Upper lobe of left lung (tissue), 6 donors: ENCODE measurements around the gene NOTCH3. TPM values are rescaled to one million over a fixed set of nuclear protein-coding genes. Genes with fewer than 3 reads are reported as not detected.

Source experiments
- ATAC-seq, 2 donors: fragments of 200-7000 bp; cut with Tn5 transposase; one replicate each; pipeline ENCODE4 v1.9.1; 2022; ENCODE audit warnings: mild to moderate bottlenecking in 2 of 2, moderate library complexity in 2 of 2; ENCODE audit not compliant: low FRiP score in 2 of 2
- DNase-seq, 2 donors: peaks; one replicate each; pipeline ENCODE4 v3.0.0-alpha.2; 2019 to 2020
- H3K27ac ChIP-seq, 4 donors: fragments of 200-600 bp; sonication (generic); one replicate each; pipeline ENCODE4 v1.5.1; 2016 to 2019
- H3K27me3 ChIP-seq, 4 donors: fragments of 200-600 bp; sonication (generic); one replicate each; pipeline ENCODE4 v1.5.1; 2017 to 2019
- H3K36me3 ChIP-seq, 4 donors: fragments of 200-600 bp; sonication (generic); one replicate each; pipeline ENCODE4 v1.5.1; 2016 to 2019
- H3K4me1 ChIP-seq, 4 donors: fragments of 200-600 bp; sonication (generic); one replicate each; pipeline ENCODE4 v1.5.1; 2018 to 2019
- H3K4me3 ChIP-seq, 4 donors: fragments of 200-600 bp; sonication (generic); one replicate each; pipeline ENCODE4 v1.5.1; 2017 to 2019; ENCODE audit warnings: mild to moderate bottlenecking in 2 of 4, moderate library complexity in 1 of 4
- H3K9me3 ChIP-seq, 4 donors: fragments of 200-600 bp; sonication (generic); one replicate each; pipeline ENCODE4 v1.5.1; 2018 to 2019
- CTCF ChIP-seq, 6 experiments: fragments of 450-650 bp in 4 of 6; fragments of 200-600 bp in 2 of 6; sonication (generic) in 2 of 6; IDR thresholded peaks; one replicate each; pipeline ENCODE4 v1.5.1; 2016 to 2019; ENCODE audit warnings: antibody characterized with exemption in 6 of 6
- EP300 ChIP-seq, 4 donors: sonication (generic); formaldehyde crosslinking; IDR thresholded peaks; one replicate each; pipeline ENCODE4 v1.5.1; 2017; ENCODE audit warnings: antibody characterized with exemption in 4 of 4, control low read depth in 2 of 4
- POLR2A ChIP-seq, 4 donors: fragments of 450-650 bp; IDR thresholded peaks; one replicate each; pipeline ENCODE4 v1.5.1; 2016 to 2017; ENCODE audit warnings: antibody characterized with exemption in 4 of 4, mild to moderate bottlenecking in 2 of 4
- POLR2AphosphoS5 ChIP-seq, 2 donors: sonication (generic); formaldehyde crosslinking; IDR thresholded peaks; one replicate each; pipeline ENCODE4 v1.5.1; 2017; ENCODE audit warnings: antibody characterized with exemption in 2 of 2
- WGBS, 2 donors: methylation state at CpG; one replicate each; pipeline ENCODE4 v1.1.5; 2017 to 2018; 5-methylcytosine and 5-hydroxymethylcytosine counted together
- total RNA-seq, 6 donors: library from RNA; depleted of rRNA in 4 of 6; stranded (reverse); fragments of >200 nt in 4 of 6; gene quantifications; one replicate each; pipeline versions ENCODE4 v1.1.0 to v1.2.1, GENCODE V29; 2016 to 2021
- donor health status: DM: no; HTN: no; CAD: no; lungs with moderate emphysema.
- donor health status: DM: no; HTN: yes; CAD: no; lungs with severe emphysema.

NOTCH3 gene
- total RNA-seq, 6 donors from 2014 or later, result 23.9 to 56.6 (median 43.1) TPM

DNA sequence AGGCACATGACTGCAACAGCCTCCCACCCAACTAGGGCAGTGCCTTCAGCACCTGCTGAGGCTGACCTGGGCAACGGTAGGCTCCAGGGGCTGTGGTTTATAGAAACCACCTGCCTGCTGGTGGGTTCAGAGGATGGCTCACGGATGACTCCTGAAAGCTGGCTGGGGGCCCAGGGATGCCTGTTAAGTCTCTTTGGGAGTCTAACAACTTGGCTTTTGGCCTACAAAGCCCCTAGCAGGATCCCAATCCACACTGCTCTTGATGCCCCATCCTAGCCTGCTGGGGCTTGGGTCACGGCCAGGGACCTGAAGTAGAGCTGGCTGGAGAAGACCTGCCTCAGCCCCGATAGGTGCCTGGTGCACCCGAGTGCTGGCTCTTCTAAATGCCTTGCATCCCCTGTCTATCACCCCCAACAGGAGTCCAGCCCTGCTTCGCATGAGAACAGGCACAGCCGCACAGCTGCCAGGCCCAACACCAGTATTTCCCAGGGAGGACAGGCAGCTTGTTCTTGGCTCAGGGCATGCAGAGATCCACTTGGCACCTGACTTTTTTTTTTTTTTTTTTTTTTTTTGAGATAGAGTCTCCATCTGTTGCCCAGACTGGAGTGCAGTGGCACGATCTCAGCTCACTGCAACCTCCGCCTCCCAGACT, 40.6 kb upstream of the NOTCH3 start:
- ATAC-seq (no peak), DNase-seq (no peak)
- Histone ChIP-seq H3K4me3 (no peak overlapping the region), H3K27ac (no peak overlapping the region), H3K4me1 (peaks cover 0 to 4% (median 0%) of the 10 kb centered on the region in 4 donors), H3K27me3 (no peaks in the 10 kb centered on the region), H3K9me3 (no peaks in the 10 kb centered on the region), H3K36me3 (peaks cover 27 to 98% (median 90%) of the 10 kb centered on the region in 4 donors)
- 94 to 100% methylated on average over 6 to 9 of the region's 9 CpGs for WGBS, 2 donors
- TF ChIP-seq POLR2AphosphoS5 (IDR thresholded peaks at IDR 0.05), result no peak
- no peak for TF ChIP-seq POLR2A (IDR thresholded peaks at IDR 0.05)
- TF ChIP-seq CTCF (IDR thresholded peaks at IDR 0.05), result no peak
- TF ChIP-seq EP300 (IDR thresholded peaks at IDR 0.05), result no peak

- 93 to 100% methylated on average over 2 to 9 of the region's 9 CpGs for WGBS, 2 donors
- no peak overlapping the region for H3K4me3 ChIP-seq
- H3K9me3 ChIP-seq, result no peaks in the 10 kb centered on the region
- ATAC-seq (no peak), DNase-seq (no peak)
- H3K27me3 ChIP-seq, result no peaks in the 10 kb centered on the region
- TF ChIP-seq POLR2A (IDR thresholded peaks at IDR 0.05) (no peak), EP300 (IDR thresholded peaks at IDR 0.05) (no peak), POLR2AphosphoS5 (IDR thresholded peaks at IDR 0.05) (no peak), CTCF (IDR thresholded peaks at IDR 0.05) (no peak)
- H3K4me1 ChIP-seq, result peaks cover 0 to 9% (median 3%) of the 10 kb centered on the region in 4 donors
- H3K27ac ChIP-seq, result no peak overlapping the region
- peaks cover 27 to 98% (median 90%) of the 10 kb centered on the region in 4 donors for H3K36me3 ChIP-seq
These were observed 39.7 kb upstream of the NOTCH3 start for GRCh38 chr19:15240515-15240914.

DNA sequence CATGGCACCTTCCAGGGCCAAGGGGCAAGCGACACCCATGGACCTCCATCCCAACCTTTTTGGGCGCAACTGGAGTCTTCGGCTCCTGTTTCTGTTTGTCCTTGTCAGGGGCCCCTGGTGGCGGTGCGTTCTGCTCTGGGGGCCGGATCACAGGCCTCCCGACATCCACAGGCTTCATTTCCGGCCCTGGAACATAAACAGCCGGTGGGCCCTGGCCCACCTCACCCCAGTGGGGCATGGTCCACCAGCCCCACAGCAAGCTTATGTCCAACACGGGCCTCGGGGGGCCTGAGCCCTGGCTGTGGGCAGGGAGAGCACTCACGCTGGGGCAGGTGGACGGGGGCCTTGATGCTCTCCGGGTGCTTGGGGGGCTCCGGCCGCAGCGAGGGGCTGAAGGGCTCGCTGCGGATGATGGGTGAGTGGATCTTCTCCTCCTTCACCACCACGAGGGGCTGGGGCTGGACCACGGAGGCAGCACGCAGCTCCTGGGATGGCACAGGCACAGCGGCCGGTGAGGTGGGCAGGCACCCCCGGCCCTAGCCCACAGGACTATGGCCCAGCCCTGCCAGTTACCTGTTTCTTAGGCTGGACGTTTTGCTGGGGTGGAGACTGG, 38.6 kb upstream of the NOTCH3 start:
- Histone ChIP-seq H3K4me3 (no peak overlapping the region), H3K9me3 (no peaks in the 10 kb centered on the region), H3K27ac (no peak overlapping the region), H3K36me3 (peaks cover 27 to 89% (median 81%) of the 10 kb centered on the region in 4 donors), H3K4me1 (peaks cover 0 to 9% (median 3%) of the 10 kb centered on the region in 4 donors), H3K27me3 (no peaks in the 10 kb centered on the region)
- no peak for ATAC-seq
- no peak for DNase-seq
- WGBS, 2 donors, result 87 to 94% methylated on average over 7 to 18 of the region's 26 CpGs
- TF ChIP-seq POLR2AphosphoS5 (IDR thresholded peaks at IDR 0.05) (no peak), EP300 (IDR thresholded peaks at IDR 0.05) (no peak), POLR2A (IDR thresholded peaks at IDR 0.05) (no peak), CTCF (IDR thresholded peaks at IDR 0.05) (no peak)

GRCh38 chr19:15238639-15239155, 37.9 kb upstream of the NOTCH3 start:
- TF ChIP-seq POLR2A (IDR thresholded peaks at IDR 0.05), result no peak
- no peak for TF ChIP-seq CTCF (IDR thresholded peaks at IDR 0.05)
- TF ChIP-seq EP300 (IDR thresholded peaks at IDR 0.05), result no peak
- no peak for TF ChIP-seq POLR2AphosphoS5 (IDR thresholded peaks at IDR 0.05)
- no peak for ATAC-seq
- no peak overlapping the region for H3K4me3 ChIP-seq
- no peak for DNase-seq
- peak overlapping the region in 1 of 4 donors; percentile 14 for H3K27ac ChIP-seq
- no peaks in the 10 kb centered on the region for H3K27me3 ChIP-seq
- H3K36me3 ChIP-seq, result peaks cover 22 to 83% (median 74%) of the 10 kb centered on the region in 4 donors
- WGBS, 2 donors, result 92 to 97% methylated on average over 25 to 28 of the region's 29 CpGs
- peaks cover 0 to 9% (median 6%) of the 10 kb centered on the region in 4 donors for H3K4me1 ChIP-seq
- no peaks in the 10 kb centered on the region for H3K9me3 ChIP-seq
